K562 (cell line): ENCODE results near the gene USP31.

ENCODE experiments used
- HMG20A ChIP-seq: fragments of 450-650 bp; formaldehyde crosslinking; conservative IDR thresholded peaks from 2 replicates; pipeline ENCODE4 v1.4.0; 2020; ENCODE audit warnings: mild to moderate bottlenecking, mixed read lengths
- IFI16 ChIP-seq: fragments of 250-450 bp; sonication (Bioruptor Pico); IDR thresholded peaks from 2 replicates; pipeline ENCODE4 v2.1.2; 2022; ENCODE audit warnings: mild to moderate bottlenecking, inconsistent platforms
- KLF6 ChIP-seq: fragments of 250-450 bp; sonication (Bioruptor Pico); IDR thresholded peaks from 2 replicates; pipeline ENCODE4 v1.4.0; 2020; ENCODE audit warnings: mild to moderate bottlenecking, moderate library complexity, borderline replicate concordance
- MAFK ChIP-seq: IDR thresholded peaks from 2 replicates; pipeline ENCODE4 v1.6.1; 2011; ENCODE audit warnings: low read length, improper control_type of control experiment
- POLR2A ChIP-seq: fragments of 450-650 bp; conservative IDR thresholded peaks from 2 replicates; pipeline ENCODE4 v1.6.1; 2016
- RBM25 ChIP-seq: fragments of 200-400 bp; formaldehyde crosslinking; IDR thresholded peaks from 2 replicates; pipeline ENCODE4 v1.6.1; 2018; ENCODE audit warnings: low read length, low read depth, moderate library complexity; ENCODE audit not compliant: severe bottlenecking
- ZKSCAN8 ChIP-seq: fragments of 200-800 bp; sonication (Bioruptor generic); IDR thresholded peaks from 2 replicates; pipeline ENCODE4 v1.6.1; 2016; ENCODE audit warnings: missing genetic modification characterization, missing compliant biosample characterization
- ZNF561 ChIP-seq: fragments of 450-650 bp; formaldehyde crosslinking; conservative IDR thresholded peaks from 2 replicates; pipeline ENCODE4 v1.4.0; 2020; ENCODE audit warnings: mild to moderate bottlenecking, moderate library complexity
- TF ChIP-seq, protein P1 (sequence below): fragments of 250-450 bp; sonication (Bioruptor Pico); IDR thresholded peaks from 2 replicates; pipeline ENCODE4 v1.8.0; 2021; ENCODE audit warnings: moderate library complexity, mild to moderate bottlenecking, inconsistent platforms
- TF ChIP-seq, protein P2 (sequence below): fragments of 250-450 bp; sonication (Bioruptor Pico); IDR thresholded peaks from 2 replicates; pipeline ENCODE4 v1.5.0; 2020; ENCODE audit warnings: mild to moderate bottlenecking
- TF ChIP-seq, protein P3 (sequence below), 3 experiments: fragments of 200-800 bp in 1 of 3; sonication (Bioruptor generic) in 1 of 3; sonication (generic) in 1 of 3; formaldehyde crosslinking in 1 of 3; IDR thresholded peaks; 2 replicates each; pipeline versions ENCODE4 v1.6.1 to v1.8.0; 2016 to 2022; ENCODE audit warnings: mild to moderate bottlenecking in 2 of 3, missing compliant biosample characterization in 2 of 3, missing genetic modification characterization in 2 of 3, missing genetic modification reagents in 1 of 3

DNA sequence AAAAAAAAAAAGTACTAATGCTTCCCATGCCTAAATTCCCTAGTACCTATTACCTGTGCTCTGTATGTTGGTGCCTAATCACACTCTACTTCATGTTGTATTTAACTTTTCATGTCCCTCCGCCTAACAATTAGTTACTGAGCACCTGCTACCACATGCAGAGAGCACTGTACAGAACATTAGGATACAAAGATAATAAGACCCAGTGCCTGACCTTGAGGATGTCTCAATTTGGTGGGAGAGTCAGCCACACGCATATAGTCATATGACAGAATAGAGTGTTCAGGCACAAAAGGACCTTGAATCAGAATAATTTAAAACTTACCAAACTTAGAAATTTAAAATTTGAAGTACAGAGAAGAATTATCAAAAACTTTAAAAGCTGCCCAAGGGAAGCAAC is 42.1 kb downstream of the USP31 start:
- TF ChIP-seq RBM25 (no peak), HMG20A (CRISPR knock-in tag) (no peak), POLR2A (no peak), ZNF561 (CRISPR knock-in tag) (no peak), IFI16 (CRISPR knock-in tag) (no peak), KLF6 (CRISPR knock-in tag) (no peak), ZKSCAN8 (CRISPR knock-in tag) (no peak), MAFK (no peak)
- TF ChIP-seq, protein P1, sequence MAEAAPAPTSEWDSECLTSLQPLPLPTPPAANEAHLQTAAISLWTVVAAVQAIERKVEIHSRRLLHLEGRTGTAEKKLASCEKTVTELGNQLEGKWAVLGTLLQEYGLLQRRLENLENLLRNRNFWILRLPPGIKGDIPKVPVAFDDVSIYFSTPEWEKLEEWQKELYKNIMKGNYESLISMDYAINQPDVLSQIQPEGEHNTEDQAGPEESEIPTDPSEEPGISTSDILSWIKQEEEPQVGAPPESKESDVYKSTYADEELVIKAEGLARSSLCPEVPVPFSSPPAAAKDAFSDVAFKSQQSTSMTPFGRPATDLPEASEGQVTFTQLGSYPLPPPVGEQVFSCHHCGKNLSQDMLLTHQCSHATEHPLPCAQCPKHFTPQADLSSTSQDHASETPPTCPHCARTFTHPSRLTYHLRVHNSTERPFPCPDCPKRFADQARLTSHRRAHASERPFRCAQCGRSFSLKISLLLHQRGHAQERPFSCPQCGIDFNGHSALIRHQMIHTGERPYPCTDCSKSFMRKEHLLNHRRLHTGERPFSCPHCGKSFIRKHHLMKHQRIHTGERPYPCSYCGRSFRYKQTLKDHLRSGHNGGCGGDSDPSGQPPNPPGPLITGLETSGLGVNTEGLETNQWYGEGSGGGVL (CRISPR knock-in tag) = no peak
- TF ChIP-seq, protein P2, sequence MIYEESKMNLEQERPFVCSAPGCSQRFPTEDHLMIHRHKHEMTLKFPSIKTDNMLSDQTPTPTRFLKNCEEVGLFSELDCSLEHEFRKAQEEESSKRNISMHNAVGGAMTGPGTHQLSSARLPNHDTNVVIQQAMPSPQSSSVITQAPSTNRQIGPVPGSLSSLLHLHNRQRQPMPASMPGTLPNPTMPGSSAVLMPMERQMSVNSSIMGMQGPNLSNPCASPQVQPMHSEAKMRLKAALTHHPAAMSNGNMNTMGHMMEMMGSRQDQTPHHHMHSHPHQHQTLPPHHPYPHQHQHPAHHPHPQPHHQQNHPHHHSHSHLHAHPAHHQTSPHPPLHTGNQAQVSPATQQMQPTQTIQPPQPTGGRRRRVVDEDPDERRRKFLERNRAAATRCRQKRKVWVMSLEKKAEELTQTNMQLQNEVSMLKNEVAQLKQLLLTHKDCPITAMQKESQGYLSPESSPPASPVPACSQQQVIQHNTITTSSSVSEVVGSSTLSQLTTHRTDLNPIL (CRISPR knock-in tag) = no peak
- TF ChIP-seq, protein P3, sequence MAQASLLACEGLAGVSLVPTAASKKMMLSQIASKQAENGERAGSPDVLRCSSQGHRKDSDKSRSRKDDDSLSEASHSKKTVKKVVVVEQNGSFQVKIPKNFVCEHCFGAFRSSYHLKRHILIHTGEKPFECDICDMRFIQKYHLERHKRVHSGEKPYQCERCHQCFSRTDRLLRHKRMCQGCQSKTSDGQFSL (CRISPR knock-in tag; IDR thresholded peaks at IDR 0.05) = no peak
- TF ChIP-seq, protein P3 (tag; IDR thresholded peaks at IDR 0.05) = no peak
